Activated naive CD8-positive, alpha-beta T cell treated with anti-CD3 and anti-CD28 coated beads, Interleukin-2, amount 10 ng/mL, durations not matched to agents 7 days and 5 days (primary cell): Measurements from ENCODE around the gene FPGS. TPM values are rescaled to one million over a fixed set of nuclear protein-coding genes. Genes with fewer than 3 reads are reported as not detected.

Experiments
- ATAC-seq: fragments of 150-1000 bp; cut with Tn5 transposase; one replicate; pipeline ENCODE4 v1.10.0; 2021; ENCODE audit warnings: low read depth, moderate library complexity
- POLR2A ChIA-PET: fragments of 350-600 bp; sonication (Branson Sonifier 250); formaldehyde crosslinking; loops from one replicate; lab custom pipeline; 2021; ENCODE audit warnings: antibody characterized with exemption; lab: Charles Lee
- DNase-seq: peaks from one replicate; pipeline ENCODE4 v3.0.0; 2021
- H3K27ac Mint-ChIP-seq: one replicate; pipeline ENCODE4 v1.8.0; 2022; ENCODE audit warnings: mild to moderate bottlenecking, mixed read lengths
- H3K27me3 Mint-ChIP-seq: one replicate; pipeline ENCODE4 v1.8.0; 2022; ENCODE audit warnings: mild to moderate bottlenecking, moderate library complexity, mixed read lengths
- H3K36me3 Mint-ChIP-seq: one replicate; pipeline ENCODE4 v1.8.0; 2021; ENCODE audit warnings: mild to moderate bottlenecking, mixed read lengths
- H3K4me1 Mint-ChIP-seq: one replicate; pipeline ENCODE4 v1.8.0; 2021; ENCODE audit warnings: mixed read lengths
- H3K4me3 Mint-ChIP-seq: one replicate; pipeline ENCODE4 v1.8.0; 2022; ENCODE audit warnings: mild to moderate bottlenecking, moderate library complexity, mixed read lengths
- H3K9me3 Mint-ChIP-seq: one replicate; pipeline ENCODE4 v1.8.0; 2021; ENCODE audit warnings: mixed read lengths
- total RNA-seq, 2 experiments: library from RNA; stranded (reverse); gene quantifications; one replicate each; pipeline ENCODE4 v1.2.3, GENCODE V29; 2021

The FPGS gene
- total RNA-seq, 2 experiments from 2014 or later, result 108 to 109 TPM

- Mint-ChIP-seq H3K27me3 (no peaks in the 10 kb centered on the region), H3K36me3 (peaks cover 22% of the 10 kb centered on the region), H3K27ac (no peak overlapping the region), H3K4me1 (peaks cover 3% of the 10 kb centered on the region), H3K4me3 (no peak overlapping the region), H3K9me3 (peaks cover 11% of the 10 kb centered on the region)
- POLR2A ChIA-PET, result no interaction called here
- DNase-seq (no peak), ATAC-seq (no peak)
Measured at GRCh38 chr9:127846443-127847177, 43.9 kb downstream of the FPGS start.

DNA sequence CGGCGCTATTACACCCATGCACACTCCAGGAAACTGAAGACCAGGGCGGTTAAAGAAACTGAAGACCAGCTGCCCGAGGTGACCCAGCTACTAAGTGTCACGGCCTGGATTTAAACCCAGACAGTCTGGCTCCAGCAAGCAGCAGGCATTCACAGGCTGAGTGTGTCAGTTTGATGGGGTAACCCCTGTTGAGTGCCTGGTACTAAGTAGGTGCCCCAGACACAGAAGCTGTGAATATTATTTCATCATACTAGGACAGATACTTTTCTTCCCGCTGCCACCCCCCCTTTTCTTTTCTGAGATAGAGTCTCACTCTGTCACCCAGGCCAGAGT lies 44.5 kb downstream of the FPGS start:
- ATAC-seq, result no peak
- H3K27ac Mint-ChIP-seq, result no peak overlapping the region

DNA sequence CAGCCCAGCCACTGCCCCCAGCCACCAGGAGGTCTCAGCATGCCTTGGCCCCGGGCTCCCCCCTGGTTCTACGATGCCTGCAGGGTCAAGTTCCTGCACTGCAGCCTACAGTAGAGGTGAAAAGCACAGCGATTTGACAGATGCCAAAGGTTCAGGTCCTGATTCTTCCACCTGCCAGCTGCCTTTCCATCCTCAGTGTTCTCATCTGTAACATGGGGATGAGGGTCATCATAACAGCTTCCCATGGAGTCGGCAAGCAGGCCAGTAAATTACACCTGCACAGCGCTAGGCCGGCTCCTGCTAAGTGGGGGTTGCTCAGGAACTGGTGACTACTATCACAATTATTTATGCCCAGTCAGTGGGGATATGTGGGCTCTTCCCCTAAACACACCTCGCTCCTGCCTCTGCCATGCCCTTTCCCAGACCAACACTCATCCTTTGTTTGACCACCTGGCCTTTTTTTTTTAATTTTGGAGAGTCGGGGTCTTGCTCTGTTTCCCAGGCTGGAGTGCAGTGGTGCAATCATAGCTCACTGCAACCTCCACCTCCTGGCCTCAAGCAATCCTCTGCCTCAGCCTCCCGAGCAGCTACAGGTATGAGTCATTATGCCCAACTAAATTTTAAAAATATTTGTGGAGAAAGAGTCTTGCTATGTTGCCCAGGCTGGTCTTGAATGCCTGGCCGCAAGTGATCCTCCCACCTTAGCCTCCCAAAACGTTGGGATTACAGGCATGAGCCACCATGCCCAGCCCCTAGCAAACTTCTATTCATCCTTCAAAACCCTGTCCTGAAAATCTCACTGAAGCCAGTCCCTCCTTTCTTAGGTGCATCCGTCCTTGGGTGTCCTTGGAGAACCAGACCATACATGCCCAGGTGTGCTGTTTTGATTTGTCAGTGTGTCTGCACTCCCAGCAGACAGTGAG lies 45.4 kb downstream of the FPGS start:
- ATAC-seq (no peak), DNase-seq (no peak)
- Mint-ChIP-seq H3K4me3 (no peak overlapping the region), H3K27me3 (no peaks in the 10 kb centered on the region), H3K9me3 (peaks cover 11% of the 10 kb centered on the region), H3K36me3 (peaks cover 22% of the 10 kb centered on the region), H3K27ac (no peak overlapping the region), H3K4me1 (peaks cover 14% of the 10 kb centered on the region)
- POLR2A ChIA-PET, result interaction anchor here (0.6 kb wide), 1 partner anchor 76 kb away, joined by 5 read pairs; no protein-coding TSS in a partner anchor

More for the DNA sequence above, 44.5 kb downstream of the FPGS start:
- Mint-ChIP-seq H3K4me3 (no peak overlapping the region), H3K4me1 (peaks cover 9% of the 10 kb centered on the region), H3K27me3 (no peaks in the 10 kb centered on the region), H3K36me3 (peaks cover 22% of the 10 kb centered on the region), H3K9me3 (peaks cover 11% of the 10 kb centered on the region)
- DNase-seq, result no peak
- POLR2A ChIA-PET, result no interaction called here

- Mint-ChIP-seq H3K27ac (no peak overlapping the region), H3K4me3 (no peak overlapping the region), H3K4me1 (peaks cover 17% of the 10 kb centered on the region), H3K27me3 (no peaks in the 10 kb centered on the region), H3K9me3 (peaks cover 11% of the 10 kb centered on the region), H3K36me3 (peaks cover 22% of the 10 kb centered on the region)
- POLR2A ChIA-PET, result no interaction called here
- DNase-seq (no peak), ATAC-seq (no peak)
Measured at GRCh38 chr9:127848756-127849504, 46.2 kb downstream of the FPGS start.

GRCh38 chr9:127850286-127850830 lies 47.7 kb downstream of the FPGS start:
- Mint-ChIP-seq H3K27ac (no peak overlapping the region), H3K27me3 (no peaks in the 10 kb centered on the region), H3K9me3 (peaks cover 11% of the 10 kb centered on the region), H3K4me3 (no peak overlapping the region), H3K36me3 (peaks cover 22% of the 10 kb centered on the region), H3K4me1 (peaks cover 18% of the 10 kb centered on the region)
- ATAC-seq (no peak), DNase-seq (no peak)
- POLR2A ChIA-PET, result no interaction called here

- no peak for ATAC-seq
- POLR2A ChIA-PET, result interaction anchor here (0.6 to 2.8 kb wide), 4 partner anchors 10 to 118 kb away, joined by 3 to 20 read pairs (median 4); partner anchors contain the start of gene TOR2A
- DNase-seq, result no peak
- H3K9me3 Mint-ChIP-seq, result peaks cover 11% of the 10 kb centered on the region
- peaks cover 22% of the 10 kb centered on the region for H3K36me3 Mint-ChIP-seq
- H3K4me1 Mint-ChIP-seq, result peaks cover 25% of the 10 kb centered on the region
- H3K27me3 Mint-ChIP-seq, result no peaks in the 10 kb centered on the region
- peak overlapping the region; percentile 85 for H3K4me3 Mint-ChIP-seq
- no peak overlapping the region for H3K27ac Mint-ChIP-seq
Measured at GRCh38 chr9:127852829-127853228, 50.1 kb downstream of the FPGS start.

DNA sequence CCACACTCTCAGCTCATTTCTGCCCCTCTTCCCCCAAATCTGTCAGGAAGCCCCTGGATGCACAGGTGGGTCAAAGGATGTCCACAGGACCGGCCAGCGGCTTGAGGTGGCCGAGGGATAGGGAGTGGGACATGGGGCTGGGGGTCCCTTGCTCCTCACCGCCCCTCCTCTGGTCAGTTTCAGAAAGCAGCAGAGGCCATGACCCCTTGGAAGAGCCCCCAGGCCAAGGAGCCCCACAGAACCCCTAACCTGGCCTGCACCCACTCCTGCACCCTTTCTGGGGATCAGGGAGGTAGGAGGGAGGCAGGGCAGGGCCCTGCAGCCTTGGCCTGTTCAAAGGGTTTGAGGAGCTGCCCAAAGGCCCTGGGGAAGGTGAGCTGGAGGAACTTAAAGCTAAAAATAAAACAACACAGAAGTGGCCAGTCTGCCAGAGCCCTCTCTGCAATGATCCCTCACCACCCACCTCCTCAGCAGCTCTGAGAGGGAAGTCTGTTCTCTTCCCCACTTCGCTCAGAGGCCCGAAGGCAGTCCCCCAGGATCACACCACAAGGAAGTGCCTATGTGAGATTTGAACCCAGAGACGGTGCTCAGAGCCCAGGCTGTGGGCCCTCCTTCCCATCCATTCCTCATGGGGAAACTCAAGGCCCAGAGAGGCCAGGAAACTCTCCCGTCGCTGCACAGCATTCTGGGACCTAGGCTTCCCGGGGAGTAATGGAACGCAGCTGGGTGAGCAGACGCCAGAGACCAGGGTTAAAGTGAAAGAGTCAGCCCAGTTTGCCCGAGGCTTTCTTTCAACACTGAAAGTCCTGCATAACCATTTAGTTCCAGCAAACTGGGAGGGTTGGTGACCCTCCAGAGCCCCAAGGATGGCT lies 50.9 kb downstream of the FPGS start:
- Mint-ChIP-seq H3K27me3 (no peaks in the 10 kb centered on the region), H3K4me3 (peak overlapping the region; percentile 85), H3K9me3 (peaks cover 11% of the 10 kb centered on the region), H3K36me3 (peaks cover 16% of the 10 kb centered on the region), H3K4me1 (peaks cover 22% of the 10 kb centered on the region), H3K27ac (peak overlapping the region; percentile 87)
- DNase-seq (no peak), ATAC-seq (no peak)
- POLR2A ChIA-PET, result interaction anchor here (0.8 to 2.8 kb wide), 6 partner anchors 8 to 119 kb away, joined by 3 to 20 read pairs (median 4); partner anchors contain the start of gene TOR2A

DNA sequence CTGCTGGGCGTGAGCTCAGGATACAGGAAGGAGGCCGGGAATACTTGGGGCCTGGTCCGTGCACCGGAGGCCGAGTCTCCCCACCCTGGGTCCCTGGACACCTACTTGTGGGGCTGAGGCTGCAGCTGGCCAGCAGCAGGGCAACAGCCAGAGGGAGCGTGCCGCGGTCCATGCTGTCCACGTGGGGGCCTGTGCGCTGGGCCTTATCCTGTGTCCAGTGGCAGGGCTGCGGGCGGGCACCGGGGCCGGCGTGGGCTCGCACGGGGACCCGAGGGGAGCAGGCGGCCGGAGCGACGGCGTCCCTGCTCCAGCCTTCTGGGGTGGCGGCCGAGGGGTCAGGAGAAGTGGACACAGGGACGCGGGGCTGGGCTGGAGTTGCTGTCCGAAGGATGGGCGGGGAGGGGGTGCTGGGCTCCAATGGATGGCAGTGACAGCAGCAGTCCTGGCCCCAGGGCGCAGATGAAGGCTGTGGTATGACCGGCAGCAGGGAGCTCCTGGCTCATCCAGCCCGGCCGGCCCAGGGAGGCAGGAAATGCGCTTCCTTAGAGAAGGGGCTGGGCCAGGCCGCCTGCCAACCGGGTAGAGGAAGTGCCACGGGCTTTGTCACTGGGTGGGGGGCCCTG lies 51.6 kb downstream of the FPGS start, which contains the start of gene ENG:
TSS of gene ENG (minus strand) at position 475 of the 623 bp plus-strand sequence. CDS start at position 172, 303 bp downstream.
- H3K4me3 Mint-ChIP-seq, result peak within 1 kb of the TSS; percentile 85
- peaks cover 9% of the 10 kb centered on the region for H3K36me3 Mint-ChIP-seq
- POLR2A ChIA-PET, result interaction anchor here (0.8 to 2.8 kb wide), 6 partner anchors 9 to 120 kb away, joined by 3 to 20 read pairs (median 4); partner anchors contain the start of gene TOR2A

GRCh38 chr9:127854960-127855359 lies 52.3 kb downstream of the FPGS start:
- H3K36me3 Mint-ChIP-seq, result peaks cover 5% of the 10 kb centered on the region
- H3K4me1 Mint-ChIP-seq, result peaks cover 24% of the 10 kb centered on the region
- ATAC-seq (no peak), DNase-seq (no peak)
- peak overlapping the region; percentile 39 for H3K4me3 Mint-ChIP-seq
- POLR2A ChIA-PET, result interaction anchor here (1.2 to 2.8 kb wide), 4 partner anchors 8 to 69 kb away, joined by 3 to 20 read pairs (median 6); partner anchors contain the start of gene CDK9
- H3K27me3 Mint-ChIP-seq, result no peaks in the 10 kb centered on the region
- peaks cover 3% of the 10 kb centered on the region for H3K9me3 Mint-ChIP-seq
- H3K27ac Mint-ChIP-seq, result no peak overlapping the region

More for the DNA sequence above, 51.6 kb downstream of the FPGS start, which contains the start of gene ENG:
- Mint-ChIP-seq H3K4me1 (peaks cover 24% of the 10 kb centered on the region), H3K27me3 (no peaks in the 10 kb centered on the region), H3K9me3 (peaks cover 6% of the 10 kb centered on the region), H3K27ac (peak within 1 kb of the TSS; percentile 87)
- no peak for DNase-seq
- ATAC-seq, result no peak

GRCh38 chr9:127855522-127855921 lies 52.8 kb downstream of the FPGS start:
- ATAC-seq (no peak), DNase-seq (no peak)
- Mint-ChIP-seq H3K4me1 (peaks cover 24% of the 10 kb centered on the region), H3K27me3 (no peaks in the 10 kb centered on the region), H3K36me3 (peaks cover 2% of the 10 kb centered on the region), H3K27ac (peak overlapping the region; percentile 78), H3K4me3 (peak overlapping the region; percentile 34), H3K9me3 (peaks cover 2% of the 10 kb centered on the region)
- POLR2A ChIA-PET, result interaction anchor here (1.9 kb wide), 2 partner anchors 59 to 70 kb away, joined by 4 to 8 read pairs; partner anchors contain the start of gene CDK9

GRCh38 chr9:127856094-127856728 lies 53.5 kb downstream of the FPGS start:
- POLR2A ChIA-PET, result interaction anchor here (1.5 to 1.9 kb wide), 2 partner anchors 9 to 70 kb away, joined by 3 to 8 read pairs; partner anchors contain the start of gene CDK9
- Mint-ChIP-seq H3K4me3 (no peak overlapping the region), H3K36me3 (no peaks in the 10 kb centered on the region), H3K4me1 (peaks cover 29% of the 10 kb centered on the region), H3K9me3 (no peaks in the 10 kb centered on the region), H3K27ac (peak overlapping the region; percentile 78), H3K27me3 (no peaks in the 10 kb centered on the region)
- DNase-seq (no peak), ATAC-seq (no peak)
